ENCODE data around the gene IQGAP2. TPM values are rescaled to one million over a fixed set of nuclear protein-coding genes. Genes with fewer than 3 reads are reported as not detected.

IQGAP2 gene
- total and polyA plus RNA-seq, 9 donors, result 5.4 to 18.9 (median 9.5) TPM

- peak overlapping the region; percentile 87 for H3K27ac ChIP-seq (ENCODE audit: low read length)
- H3K9me3 ChIP-seq (replicated peaks; ENCODE audit: control insufficient read depth, low read depth, low read length), result no peaks in the 10 kb centered on the region
- H3K4me3 ChIP-seq (ENCODE audit: low read length), result no peak overlapping the region
- peaks cover 8% of the 10 kb centered on the region for H3K4me1 ChIP-seq (ENCODE audit: control insufficient read depth, insufficient read depth, low read length)
- H3K36me3 ChIP-seq (ENCODE audit: control insufficient read depth, insufficient read depth, low read length), result no peaks in the 10 kb centered on the region
- DNase-seq, result no peak
- WGBS (ENCODE audit: insufficient coverage), result no CpG with 5 or more reads among the region's 11 CpGs
- no peaks in the 10 kb centered on the region for H3K27me3 ChIP-seq (ENCODE audit: control insufficient read depth, insufficient read depth, low read length)
Observed at GRCh38 chr5:76522103-76522935, 119.2 kb downstream of the IQGAP2 start.

- peaks cover 8% of the 10 kb centered on the region for H3K4me1 ChIP-seq (ENCODE audit: control insufficient read depth, insufficient read depth, low read length)
- H3K4me3 ChIP-seq (ENCODE audit: low read length), result no peak overlapping the region
- no peaks in the 10 kb centered on the region for H3K9me3 ChIP-seq (replicated peaks; ENCODE audit: control insufficient read depth, low read depth, low read length)
- H3K36me3 ChIP-seq (ENCODE audit: control insufficient read depth, insufficient read depth, low read length), result no peaks in the 10 kb centered on the region
- WGBS (ENCODE audit: insufficient coverage), result no CpG with 5 or more reads among the region's 3 CpGs
- peak overlapping the region; percentile 15 for H3K27ac ChIP-seq (ENCODE audit: low read length)
- DNase-seq, result no peak
- no peaks in the 10 kb centered on the region for H3K27me3 ChIP-seq (ENCODE audit: control insufficient read depth, insufficient read depth, low read length)
Observed at GRCh38 chr5:76524101-76524835, 121.2 kb downstream of the IQGAP2 start.

- 0% methylated on average over 1 of the region's 2 CpGs for WGBS (ENCODE audit: insufficient coverage)
- Histone ChIP-seq H3K27ac (ENCODE audit: low read length) (peak overlapping the region; percentile 48), H3K9me3 (replicated peaks; ENCODE audit: control insufficient read depth, low read depth, low read length) (no peaks in the 10 kb centered on the region), H3K36me3 (ENCODE audit: control insufficient read depth, insufficient read depth, low read length) (no peaks in the 10 kb centered on the region), H3K4me3 (ENCODE audit: low read length) (no peak overlapping the region), H3K4me1 (ENCODE audit: control insufficient read depth, insufficient read depth, low read length) (peaks cover 8% of the 10 kb centered on the region), H3K27me3 (ENCODE audit: control insufficient read depth, insufficient read depth, low read length) (no peaks in the 10 kb centered on the region)
- DNase-seq, result peak; percentile 65
Observed at GRCh38 chr5:76524868-76525267, 121.8 kb downstream of the IQGAP2 start.

DNA sequence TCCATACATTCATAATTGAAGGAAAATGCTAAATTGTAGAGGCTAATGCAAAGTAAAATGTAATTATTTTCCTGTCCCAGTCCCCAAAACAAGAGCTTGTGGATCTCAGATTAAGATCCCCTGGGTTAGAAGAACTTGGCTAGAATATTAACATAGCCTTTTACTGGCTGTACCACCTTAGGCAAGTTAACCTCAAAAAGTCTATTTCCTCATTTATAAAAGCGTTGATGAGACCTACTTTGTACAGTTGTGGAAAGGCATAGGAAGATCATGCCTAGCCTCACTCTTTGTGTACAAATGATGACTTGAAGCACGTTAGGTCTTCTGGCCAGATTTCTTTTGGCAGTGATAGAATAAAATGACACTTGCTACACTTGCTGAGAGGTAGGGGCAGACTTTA lies 122.9 kb downstream of the IQGAP2 start:
- Histone ChIP-seq H3K27ac (ENCODE audit: low read length) (no peak overlapping the region), H3K4me3 (ENCODE audit: low read length) (no peak overlapping the region), H3K27me3 (ENCODE audit: control insufficient read depth, insufficient read depth, low read length) (no peaks in the 10 kb centered on the region), H3K9me3 (replicated peaks; ENCODE audit: control insufficient read depth, low read depth, low read length) (no peaks in the 10 kb centered on the region), H3K36me3 (ENCODE audit: control insufficient read depth, insufficient read depth, low read length) (no peaks in the 10 kb centered on the region), H3K4me1 (ENCODE audit: control insufficient read depth, insufficient read depth, low read length) (peaks cover 6% of the 10 kb centered on the region)
- WGBS (ENCODE audit: insufficient coverage), result no CpG with 5 or more reads among the region's 2 CpGs
- DNase-seq, result no peak

GRCh38 chr5:76526950-76527583 lies 124.0 kb downstream of the IQGAP2 start:
- Histone ChIP-seq H3K27me3 (ENCODE audit: control insufficient read depth, insufficient read depth, low read length) (no peaks in the 10 kb centered on the region), H3K9me3 (replicated peaks; ENCODE audit: control insufficient read depth, low read depth, low read length) (no peaks in the 10 kb centered on the region), H3K4me1 (ENCODE audit: control insufficient read depth, insufficient read depth, low read length) (peaks cover 3% of the 10 kb centered on the region), H3K36me3 (ENCODE audit: control insufficient read depth, insufficient read depth, low read length) (no peaks in the 10 kb centered on the region), H3K4me3 (ENCODE audit: low read length) (no peak overlapping the region), H3K27ac (ENCODE audit: low read length) (no peak overlapping the region)
- DNase-seq, result peak; percentile 71
- WGBS (ENCODE audit: insufficient coverage), result 18% methylated on average over 1 of the region's 2 CpGs

DNA sequence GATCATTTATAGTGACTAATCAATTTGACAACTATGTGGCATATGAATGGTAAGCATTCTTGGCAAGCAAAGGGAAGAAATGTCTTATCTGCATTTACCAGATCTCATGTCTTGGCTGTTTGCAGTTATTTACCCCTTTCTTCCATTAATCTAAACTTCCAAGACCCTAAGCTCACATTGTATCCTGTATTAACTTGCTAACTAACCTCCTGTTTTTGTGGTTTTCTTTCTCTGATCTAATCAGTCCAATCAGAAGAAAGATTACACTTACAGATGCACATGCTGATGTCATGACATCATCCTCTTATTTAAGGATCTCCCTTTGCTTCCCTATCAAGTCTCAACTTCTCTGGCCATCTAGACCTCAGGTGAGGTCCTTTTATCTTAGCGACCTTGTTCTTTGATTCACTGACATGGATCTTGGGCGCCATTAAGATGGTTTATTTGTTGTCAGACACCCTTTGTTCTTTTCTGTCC lies 124.6 kb downstream of the IQGAP2 start:
- H3K27me3 ChIP-seq (ENCODE audit: control insufficient read depth, insufficient read depth, low read length), result no peaks in the 10 kb centered on the region
- no CpG with 5 or more reads among the region's 2 CpGs for WGBS (ENCODE audit: insufficient coverage)
- no peaks in the 10 kb centered on the region for H3K36me3 ChIP-seq (ENCODE audit: control insufficient read depth, insufficient read depth, low read length)
- peaks cover 3% of the 10 kb centered on the region for H3K4me1 ChIP-seq (ENCODE audit: control insufficient read depth, insufficient read depth, low read length)
- DNase-seq, result no peak
- H3K27ac ChIP-seq (ENCODE audit: low read length), result no peak overlapping the region
- H3K4me3 ChIP-seq (ENCODE audit: low read length), result no peak overlapping the region
- no peaks in the 10 kb centered on the region for H3K9me3 ChIP-seq (replicated peaks; ENCODE audit: control insufficient read depth, low read depth, low read length)

GRCh38 chr5:76528547-76529331 lies 125.7 kb downstream of the IQGAP2 start:
- H3K4me3 ChIP-seq (ENCODE audit: low read length), result no peak overlapping the region
- no peak for DNase-seq
- WGBS (ENCODE audit: insufficient coverage), result 100% methylated on average over 2 of the region's 2 CpGs
- no peaks in the 10 kb centered on the region for H3K36me3 ChIP-seq (ENCODE audit: control insufficient read depth, insufficient read depth, low read length)
- H3K27ac ChIP-seq (ENCODE audit: low read length), result no peak overlapping the region
- H3K9me3 ChIP-seq (replicated peaks; ENCODE audit: control insufficient read depth, low read depth, low read length), result no peaks in the 10 kb centered on the region
- H3K4me1 ChIP-seq (ENCODE audit: control insufficient read depth, insufficient read depth, low read length), result peaks cover 3% of the 10 kb centered on the region
- no peaks in the 10 kb centered on the region for H3K27me3 ChIP-seq (ENCODE audit: control insufficient read depth, insufficient read depth, low read length)

DNA sequence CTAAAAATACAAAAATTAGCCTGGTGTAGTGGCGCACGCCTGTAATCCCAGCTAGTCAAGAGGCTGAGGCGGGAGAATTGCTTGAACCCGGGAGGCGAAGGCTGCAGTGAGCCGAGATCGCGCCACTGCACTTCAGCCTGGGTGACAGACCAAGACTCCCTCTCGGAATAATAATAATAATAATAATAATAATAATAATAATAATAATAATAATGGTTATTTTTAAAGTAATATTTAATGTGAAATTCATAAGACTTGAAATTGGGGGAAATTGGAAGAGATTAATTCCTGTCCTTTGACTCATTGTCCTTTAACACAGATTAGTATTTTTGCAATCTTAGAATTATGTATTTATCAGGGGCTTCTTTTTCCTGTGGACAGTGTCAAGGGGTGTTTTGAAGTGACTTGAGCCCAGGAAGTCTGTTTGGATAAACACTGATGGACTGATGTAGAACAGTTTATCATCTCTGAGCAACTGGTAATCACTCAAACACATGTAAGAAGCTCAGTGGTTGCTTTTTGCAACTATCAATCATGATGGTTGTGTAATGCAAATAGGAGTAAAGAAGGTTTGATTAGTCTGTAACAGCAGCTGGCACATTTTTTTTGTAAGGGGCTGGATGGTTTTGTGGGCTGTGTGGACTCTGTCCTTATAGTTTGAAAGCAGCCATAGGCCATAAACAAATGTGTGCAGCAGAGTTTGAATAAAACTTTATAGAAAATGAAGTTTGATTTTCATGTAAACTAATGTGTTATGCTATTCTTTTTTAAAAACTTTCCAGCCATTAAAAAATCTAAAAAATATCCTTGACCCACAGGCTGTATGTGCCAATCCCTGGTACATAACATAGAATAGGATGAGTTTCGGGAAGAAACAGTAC lies 126.6 kb downstream of the IQGAP2 start:
- no peak overlapping the region for H3K4me3 ChIP-seq (ENCODE audit: low read length)
- no peak for DNase-seq
- no peaks in the 10 kb centered on the region for H3K36me3 ChIP-seq (ENCODE audit: control insufficient read depth, insufficient read depth, low read length)
- no peaks in the 10 kb centered on the region for H3K27me3 ChIP-seq (ENCODE audit: control insufficient read depth, insufficient read depth, low read length)
- peaks cover 3% of the 10 kb centered on the region for H3K4me1 ChIP-seq (ENCODE audit: control insufficient read depth, insufficient read depth, low read length)
- no peaks in the 10 kb centered on the region for H3K9me3 ChIP-seq (replicated peaks; ENCODE audit: control insufficient read depth, low read depth, low read length)
- no peak overlapping the region for H3K27ac ChIP-seq (ENCODE audit: low read length)
- WGBS (ENCODE audit: insufficient coverage), result no CpG with 5 or more reads among the region's 10 CpGs

DNA sequence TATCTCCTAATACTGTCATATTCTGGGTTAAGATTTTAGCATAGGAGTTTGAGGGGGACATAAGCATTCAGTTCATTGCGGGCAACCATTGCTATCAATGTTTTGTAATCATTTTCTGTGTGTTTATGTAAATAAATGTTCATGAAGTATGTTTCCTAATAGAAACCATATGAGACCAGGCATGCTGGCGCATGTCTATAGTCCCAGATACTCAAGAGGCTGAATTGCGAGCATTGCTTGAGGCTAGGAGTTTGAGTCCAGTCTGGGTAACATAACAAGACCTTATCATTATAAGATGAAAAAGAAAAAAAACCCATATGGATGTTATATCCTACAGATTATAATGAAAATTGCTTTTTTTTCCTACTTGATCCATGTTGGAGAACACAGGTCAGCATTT lies 129.0 kb downstream of the IQGAP2 start:
- Histone ChIP-seq H3K9me3 (replicated peaks; ENCODE audit: control insufficient read depth, low read depth, low read length) (no peaks in the 10 kb centered on the region), H3K4me1 (ENCODE audit: control insufficient read depth, insufficient read depth, low read length) (no peaks in the 10 kb centered on the region), H3K27ac (ENCODE audit: low read length) (no peak overlapping the region), H3K4me3 (ENCODE audit: low read length) (no peak overlapping the region), H3K36me3 (ENCODE audit: control insufficient read depth, insufficient read depth, low read length) (no peaks in the 10 kb centered on the region), H3K27me3 (ENCODE audit: control insufficient read depth, insufficient read depth, low read length) (no peaks in the 10 kb centered on the region)
- no CpG with 5 or more reads among the region's 3 CpGs for WGBS (ENCODE audit: insufficient coverage)
- no peak for DNase-seq
